ENCODE results near the gene NELFA.
"Not testable (repeated sequence)": the region's sequence is repeated elsewhere in the genome, so short reads cannot be mapped to it uniquely, and the experiment has no call there.

NELFA gene

GRCh38 chr4:1993718-1994516, 14.9 kb downstream of the NELFA start:
- DNase-seq (ENCODE audit: low read depth in 3 of 3): not testable (repeated sequence)

DNA sequence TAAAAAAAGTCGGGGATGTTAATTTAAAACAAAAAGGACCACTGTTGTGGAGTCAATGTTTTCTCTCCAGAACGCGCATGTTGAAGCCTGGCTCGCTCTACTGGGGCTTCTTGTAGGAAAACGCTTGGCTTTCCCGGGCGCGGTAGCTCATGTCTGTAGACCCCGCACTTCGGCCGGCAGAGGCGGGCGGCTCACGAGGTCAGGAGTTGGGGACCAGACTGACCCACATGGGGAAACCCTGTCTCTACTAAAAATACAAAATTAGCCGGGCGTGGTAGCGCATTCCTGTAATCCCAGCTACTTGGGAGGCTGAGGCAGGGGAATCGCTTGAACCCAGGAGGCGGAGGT, 15.6 kb downstream of the NELFA start:
- no peak for DNase-seq (ENCODE audit: low read depth in 3 of 3)

GRCh38 chr4:1992468-1993168, 16.2 kb downstream of the NELFA start:
- no peak for DNase-seq (ENCODE audit: low read depth in 3 of 3)

DNA sequence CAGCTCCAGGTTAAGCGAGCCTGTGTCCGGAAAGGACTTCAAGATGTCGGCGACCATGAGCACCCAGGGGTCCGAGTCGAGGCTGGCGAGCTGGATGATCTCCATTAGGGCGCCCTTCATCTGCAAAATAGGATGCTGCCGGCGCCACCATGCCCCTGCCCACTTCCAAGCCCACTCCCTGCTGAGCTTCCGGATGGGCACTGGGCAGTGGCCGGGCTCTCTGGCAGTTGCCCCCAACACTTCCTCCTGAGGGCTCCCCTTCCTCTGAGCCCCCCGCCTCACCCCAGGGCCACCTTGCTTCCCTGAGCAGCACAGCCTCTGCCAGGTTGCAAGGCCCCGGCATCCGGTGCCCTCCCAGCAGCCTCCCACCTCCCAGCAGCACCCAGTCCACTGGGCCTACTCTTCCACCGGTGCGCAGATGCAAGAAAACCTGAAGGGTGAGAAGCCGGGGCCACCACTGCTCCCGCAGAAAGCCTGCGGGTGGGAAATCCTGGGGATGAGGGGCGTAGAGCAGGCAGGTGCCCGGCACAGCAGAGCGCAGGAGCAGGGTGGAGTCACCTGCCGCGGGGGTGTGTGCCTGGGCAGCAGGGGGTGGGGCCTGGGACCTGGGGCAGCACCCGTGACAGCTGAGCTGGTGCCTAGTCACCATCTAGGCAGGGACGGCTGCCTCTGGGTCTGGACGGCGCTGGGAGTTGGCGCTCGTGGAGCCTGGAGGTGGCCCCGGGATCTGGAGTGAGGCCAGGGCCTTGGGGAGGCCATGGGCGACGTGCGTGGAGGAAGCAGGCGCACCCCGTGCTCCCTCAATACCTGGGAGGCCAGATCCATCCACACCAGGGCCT, 17.0 kb downstream of the NELFA start:
- no peak for DNase-seq (ENCODE audit: low read depth in 3 of 3)

GRCh38 chr4:1991087-1991486, 17.7 kb downstream of the NELFA start:
- DNase-seq (ENCODE audit: low read depth in 3 of 3): no peak

- no peak for DNase-seq (ENCODE audit: low read depth in 3 of 3)
Measured at GRCh38 chr4:1990676-1991075, 18.1 kb downstream of the NELFA start.

DNA sequence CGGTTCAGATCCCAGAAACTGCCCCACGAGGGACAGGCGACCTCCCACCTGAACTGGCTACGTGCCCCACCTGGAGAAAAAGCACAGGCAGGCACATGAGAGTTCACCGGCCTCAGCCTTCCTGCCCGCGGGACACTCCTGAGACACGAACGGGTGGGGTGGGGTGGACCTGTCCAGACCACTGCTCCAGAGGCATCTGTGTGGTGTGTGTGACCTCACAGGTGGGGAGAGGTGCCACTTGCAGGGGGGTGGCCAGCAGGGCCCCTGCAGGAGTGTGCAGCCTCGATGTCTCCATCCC, 18.5 kb downstream of the NELFA start:
- DNase-seq (ENCODE audit: low read depth in 3 of 3): no peak

DNA sequence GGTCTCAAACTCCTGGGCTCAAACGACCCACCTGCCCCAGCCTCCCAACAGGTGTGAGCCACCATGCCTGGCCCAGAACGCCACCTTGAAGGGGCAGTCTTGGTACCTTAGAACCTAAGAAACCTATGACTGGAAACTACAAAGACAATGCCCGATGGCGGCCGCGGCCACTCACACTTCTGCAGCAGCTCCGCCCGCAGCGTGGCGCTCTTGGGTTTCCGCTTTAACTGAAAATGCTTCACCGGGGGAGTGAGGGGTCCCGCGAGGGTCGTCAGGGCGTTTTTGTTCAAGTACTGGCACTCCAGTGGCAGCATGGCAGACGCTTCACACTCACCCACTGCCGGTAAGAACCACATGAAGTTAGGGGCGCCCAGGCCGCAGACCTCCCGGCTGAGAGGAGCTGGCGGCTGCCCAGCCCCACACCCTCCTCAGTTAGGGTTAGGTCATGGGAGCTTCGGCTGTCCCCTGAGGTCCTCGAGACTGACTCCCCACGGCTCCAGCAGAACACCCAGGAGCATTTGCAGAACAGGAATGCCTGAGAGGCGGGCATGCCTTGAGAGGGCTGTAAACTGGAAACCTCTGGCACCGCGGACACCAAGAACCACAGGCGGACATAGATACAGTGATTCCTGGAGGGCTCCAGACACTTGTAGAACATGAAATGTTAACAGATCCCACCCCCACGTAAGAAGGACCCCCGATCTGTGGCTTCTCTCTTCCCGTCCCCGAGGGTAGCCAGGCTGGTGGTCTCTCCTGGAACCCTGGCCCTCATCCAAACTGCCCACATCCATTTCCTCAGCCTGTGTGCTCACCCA, 19.0 kb downstream of the NELFA start:
- no peak for DNase-seq (ENCODE audit: low read depth in 3 of 3)

GRCh38 chr4:1988327-1988724, 20.4 kb downstream of the NELFA start:
- DNase-seq (ENCODE audit: low read depth in 3 of 3): no peak

GRCh38 chr4:1987721-1988326, 20.9 kb downstream of the NELFA start:
- DNase-seq (ENCODE audit: low read depth in 3 of 3): no peak

- DNase-seq (ENCODE audit: low read depth in 3 of 3): no peak
Measured at GRCh38 chr4:1987296-1987695, 21.5 kb downstream of the NELFA start.

GRCh38 chr4:1986578-1987210, 22.1 kb downstream of the NELFA start:
- no peak for DNase-seq (ENCODE audit: low read depth in 3 of 3)

- DNase-seq (ENCODE audit: low read depth in 3 of 3): no peak
Measured at GRCh38 chr4:1985780-1986577, 22.8 kb downstream of the NELFA start.

GRCh38 chr4:1985294-1985693, 23.5 kb downstream of the NELFA start:
- DNase-seq (ENCODE audit: low read depth in 3 of 3): no peak

GRCh38 chr4:1984406-1985191, 24.2 kb downstream of the NELFA start:
- DNase-seq (ENCODE audit: low read depth in 3 of 3): no peak

- no peak for DNase-seq (ENCODE audit: low read depth in 3 of 3)
Measured at GRCh38 chr4:1983846-1984405, 24.8 kb downstream of the NELFA start.

GRCh38 chr4:1983053-1983845, 25.5 kb downstream of the NELFA start:
- DNase-seq (ENCODE audit: low read depth in 3 of 3): no peak
